ENCODE measurements around the gene ZNF614.
"Not testable (repeated sequence)": the region's sequence is repeated elsewhere in the genome, so short reads cannot be mapped to it uniquely, and the experiment has no call there.

Gene ZNF614

GRCh38 chr19:51994048-51994644 is 34.0 kb downstream of the ZNF614 start:
- Histone ChIP-seq H3K4me3 (ENCODE audit: low read depth in 1 of 5, low read length in 5 of 5) (peak overlapping the region; percentile 25 to 63 (median 49)), H3K27ac (ENCODE audit: low read depth, low read length) (no peak overlapping the region), H3K36me3 (ENCODE audit: control insufficient read depth in 5 of 5, insufficient read depth in 5 of 5, low read length in 5 of 5) (peaks cover 40 to 64% (median 56%) of the 10 kb centered on the region in 5 donors), H3K27me3 (ENCODE audit: control insufficient read depth in 5 of 5, insufficient read depth in 4 of 5, low read length in 5 of 5) (no peaks in the 10 kb centered on the region), H3K9me3 (ENCODE audit: control insufficient read depth in 5 of 5, low read length in 5 of 5) (peaks cover 70 to 92% (median 89%) of the 10 kb centered on the region in 5 donors), H3K4me1 (ENCODE audit: control insufficient read depth in 5 of 5, insufficient read depth in 5 of 5, low read length in 5 of 5) (no peaks in the 10 kb centered on the region), H3K9ac (ENCODE audit: low read length in 5 of 5) (no peak overlapping the region)

- no peak overlapping the region for H3K27ac ChIP-seq (ENCODE audit: low read depth, low read length)
- peak overlapping the region; percentile 25 to 63 (median 49) for H3K4me3 ChIP-seq (ENCODE audit: low read depth in 1 of 5, low read length in 5 of 5)
- H3K27me3 ChIP-seq (ENCODE audit: control insufficient read depth in 5 of 5, insufficient read depth in 4 of 5, low read length in 5 of 5) = no peaks in the 10 kb centered on the region
- H3K9ac ChIP-seq (ENCODE audit: low read length in 5 of 5) = no peak overlapping the region
- peaks cover 33 to 57% (median 52%) of the 10 kb centered on the region in 5 donors for H3K36me3 ChIP-seq (ENCODE audit: control insufficient read depth in 5 of 5, insufficient read depth in 5 of 5, low read length in 5 of 5)
- H3K9me3 ChIP-seq (ENCODE audit: control insufficient read depth in 5 of 5, low read length in 5 of 5) = peaks cover 66 to 93% (median 89%) of the 10 kb centered on the region in 5 donors
- H3K4me1 ChIP-seq (ENCODE audit: control insufficient read depth in 5 of 5, insufficient read depth in 5 of 5, low read length in 5 of 5) = no peaks in the 10 kb centered on the region
These were observed 34.8 kb downstream of the ZNF614 start for GRCh38 chr19:51993422-51993821.

GRCh38 chr19:51986309-51987291 is 41.6 kb downstream of the ZNF614 start, which contains the start of gene ZNF350:
ZNF350 (minus strand) TSS chr19:51986840; CDS start chr19:51974360, 12,480 bp downstream.
- H3K27ac ChIP-seq (ENCODE audit: low read depth, low read length) = peak within 1 kb of the TSS; percentile 57
- H3K4me1 ChIP-seq (ENCODE audit: control insufficient read depth in 5 of 5, insufficient read depth in 5 of 5, low read length in 5 of 5) = peaks cover 0 to 18% (median 18%) of the 10 kb centered on the region in 5 donors
- peak within 1 kb of the TSS; percentile 76 to 100 (median 99) for H3K4me3 ChIP-seq (ENCODE audit: low read depth in 1 of 5, low read length in 5 of 5)
- H3K36me3 ChIP-seq (ENCODE audit: control insufficient read depth in 5 of 5, insufficient read depth in 5 of 5, low read length in 5 of 5) = peaks cover 0 to 9% (median 7%) of the 10 kb centered on the region in 5 donors
- peaks cover 3 to 67% (median 48%) of the 10 kb centered on the region in 5 donors for H3K9me3 ChIP-seq (ENCODE audit: control insufficient read depth in 5 of 5, low read length in 5 of 5)
- H3K27me3 ChIP-seq (ENCODE audit: control insufficient read depth in 5 of 5, insufficient read depth in 4 of 5, low read length in 5 of 5) = no peaks in the 10 kb centered on the region
- H3K9ac ChIP-seq (ENCODE audit: low read length in 5 of 5) = peak within 1 kb of the TSS; percentile 88 to 100 (median 97)

- Histone ChIP-seq H3K27ac (ENCODE audit: low read depth, low read length) (no peak overlapping the region), H3K4me1 (ENCODE audit: control insufficient read depth in 5 of 5, insufficient read depth in 5 of 5, low read length in 5 of 5) (peaks cover 0 to 18% (median 18%) of the 10 kb centered on the region in 5 donors), H3K36me3 (ENCODE audit: control insufficient read depth in 5 of 5, insufficient read depth in 5 of 5, low read length in 5 of 5) (peaks cover 0 to 31% (median 19%) of the 10 kb centered on the region in 5 donors), H3K9ac (ENCODE audit: low read length in 5 of 5) (no peak overlapping the region), H3K9me3 (ENCODE audit: control insufficient read depth in 5 of 5, low read length in 5 of 5) (peaks cover 7 to 69% (median 53%) of the 10 kb centered on the region in 5 donors), H3K4me3 (ENCODE audit: low read depth in 1 of 5, low read length in 5 of 5) (peak overlapping the region in 1 of 5 donors; percentile 2), H3K27me3 (ENCODE audit: control insufficient read depth in 5 of 5, insufficient read depth in 4 of 5, low read length in 5 of 5) (no peaks in the 10 kb centered on the region)
These were observed 44.8 kb downstream of the ZNF614 start for GRCh38 chr19:51983361-51983760.

GRCh38 chr19:51980926-51981325 is 47.3 kb downstream of the ZNF614 start:
- not testable (repeated sequence) for H3K4me1 ChIP-seq (ENCODE audit: control insufficient read depth in 5 of 5, insufficient read depth in 5 of 5, low read length in 5 of 5); H3K9ac ChIP-seq (ENCODE audit: low read length in 5 of 5); H3K27ac ChIP-seq (ENCODE audit: low read depth, low read length); H3K27me3 ChIP-seq (ENCODE audit: control insufficient read depth in 5 of 5, insufficient read depth in 4 of 5, low read length in 5 of 5)
- Histone ChIP-seq H3K9me3 (ENCODE audit: control insufficient read depth in 5 of 5, low read length in 5 of 5) (peaks cover 15 to 87% (median 76%) of the 10 kb centered on the region in 5 donors), H3K4me3 (ENCODE audit: low read depth in 1 of 5, low read length in 5 of 5) (peak overlapping the region in 3 of 5 donors; percentile 6 to 41 (median 37)), H3K36me3 (ENCODE audit: control insufficient read depth in 5 of 5, insufficient read depth in 5 of 5, low read length in 5 of 5) (peaks cover 0 to 35% (median 19%) of the 10 kb centered on the region in 5 donors)

- peak overlapping the region in 3 of 5 donors; percentile 6 to 41 (median 37) for H3K4me3 ChIP-seq (ENCODE audit: low read depth in 1 of 5, low read length in 5 of 5)
- no peak overlapping the region for H3K9ac ChIP-seq (ENCODE audit: low read length in 5 of 5)
- peaks cover 15 to 92% (median 82%) of the 10 kb centered on the region in 5 donors for H3K9me3 ChIP-seq (ENCODE audit: control insufficient read depth in 5 of 5, low read length in 5 of 5)
- H3K27ac ChIP-seq (ENCODE audit: low read depth, low read length) = no peak overlapping the region
- peaks cover 0 to 3% (median 2%) of the 10 kb centered on the region in 5 donors for H3K4me1 ChIP-seq (ENCODE audit: control insufficient read depth in 5 of 5, insufficient read depth in 5 of 5, low read length in 5 of 5)
- no peaks in the 10 kb centered on the region for H3K27me3 ChIP-seq (ENCODE audit: control insufficient read depth in 5 of 5, insufficient read depth in 4 of 5, low read length in 5 of 5)
- H3K36me3 ChIP-seq (ENCODE audit: control insufficient read depth in 5 of 5, insufficient read depth in 5 of 5, low read length in 5 of 5) = peaks cover 0 to 35% (median 21%) of the 10 kb centered on the region in 5 donors
These were observed 48.0 kb downstream of the ZNF614 start for GRCh38 chr19:51980116-51980736.

- Histone ChIP-seq H3K9me3 (ENCODE audit: control insufficient read depth in 5 of 5, low read length in 5 of 5) (peaks cover 27 to 96% (median 91%) of the 10 kb centered on the region in 5 donors), H3K36me3 (ENCODE audit: control insufficient read depth in 5 of 5, insufficient read depth in 5 of 5, low read length in 5 of 5) (peaks cover 9 to 44% (median 33%) of the 10 kb centered on the region in 5 donors), H3K27me3 (ENCODE audit: control insufficient read depth in 5 of 5, insufficient read depth in 4 of 5, low read length in 5 of 5) (no peaks in the 10 kb centered on the region), H3K27ac (ENCODE audit: low read depth, low read length) (no peak overlapping the region), H3K4me3 (ENCODE audit: low read depth in 1 of 5, low read length in 5 of 5) (peak overlapping the region in 4 of 5 donors; percentile 22 to 62 (median 47)), H3K4me1 (ENCODE audit: control insufficient read depth in 5 of 5, insufficient read depth in 5 of 5, low read length in 5 of 5) (no peaks in the 10 kb centered on the region), H3K9ac (ENCODE audit: low read length in 5 of 5) (no peak overlapping the region)
These were observed 49.3 kb downstream of the ZNF614 start for GRCh38 chr19:51978882-51979281.

- no peak overlapping the region for H3K9ac ChIP-seq (ENCODE audit: low read length in 5 of 5)
- no peaks in the 10 kb centered on the region for H3K27me3 ChIP-seq (ENCODE audit: control insufficient read depth in 5 of 5, insufficient read depth in 4 of 5, low read length in 5 of 5)
- H3K27ac ChIP-seq (ENCODE audit: low read depth, low read length) = no peak overlapping the region
- peaks cover 37 to 96% (median 93%) of the 10 kb centered on the region in 5 donors for H3K9me3 ChIP-seq (ENCODE audit: control insufficient read depth in 5 of 5, low read length in 5 of 5)
- peak overlapping the region in 3 of 5 donors; percentile 2 to 62 (median 38) for H3K4me3 ChIP-seq (ENCODE audit: low read depth in 1 of 5, low read length in 5 of 5)
- H3K4me1 ChIP-seq (ENCODE audit: control insufficient read depth in 5 of 5, insufficient read depth in 5 of 5, low read length in 5 of 5) = no peaks in the 10 kb centered on the region
- H3K36me3 ChIP-seq (ENCODE audit: control insufficient read depth in 5 of 5, insufficient read depth in 5 of 5, low read length in 5 of 5) = peaks cover 23 to 53% (median 41%) of the 10 kb centered on the region in 5 donors
These were observed 50.8 kb downstream of the ZNF614 start for GRCh38 chr19:51977346-51977745.

GRCh38 chr19:51976852-51977251 is 51.3 kb downstream of the ZNF614 start:
- Histone ChIP-seq H3K36me3 (ENCODE audit: control insufficient read depth in 5 of 5, insufficient read depth in 5 of 5, low read length in 5 of 5) (peaks cover 26 to 57% (median 45%) of the 10 kb centered on the region in 5 donors), H3K4me3 (ENCODE audit: low read depth in 1 of 5, low read length in 5 of 5) (peak overlapping the region in 3 of 5 donors; percentile 24 to 44 (median 37)), H3K27me3 (ENCODE audit: control insufficient read depth in 5 of 5, insufficient read depth in 4 of 5, low read length in 5 of 5) (no peaks in the 10 kb centered on the region), H3K9me3 (ENCODE audit: control insufficient read depth in 5 of 5, low read length in 5 of 5) (peaks cover 42 to 97% (median 93%) of the 10 kb centered on the region in 5 donors), H3K9ac (ENCODE audit: low read length in 5 of 5) (no peak overlapping the region), H3K4me1 (ENCODE audit: control insufficient read depth in 5 of 5, insufficient read depth in 5 of 5, low read length in 5 of 5) (no peaks in the 10 kb centered on the region), H3K27ac (ENCODE audit: low read depth, low read length) (no peak overlapping the region)
